Activated CD8-positive, alpha-beta memory T cell treated with anti-CD3 and anti-CD28 coated beads for 1 hour (primary cell): ENCODE measurements around the gene GTPBP4.
A peak's percentile ranks its signal among the peaks of the same experiment; 100 is the strongest.

ENCODE experiments used
- DNase-seq, 2 donors: peaks; one replicate each; pipeline ENCODE4 v3.0.0-alpha.2; 2020; ENCODE audit warnings: low read depth in 1 of 2; ENCODE audit errors: extremely low read depth in 1 of 2

The GTPBP4 gene

GRCh38 chr10:987870-988666, at the start of gene GTPBP4:
TSS of gene GTPBP4 (plus strand) at chr10:988434. CDS start at chr10:988480, 46 bp downstream.
- peak; percentile 95 to 96 for DNase-seq

DNA sequence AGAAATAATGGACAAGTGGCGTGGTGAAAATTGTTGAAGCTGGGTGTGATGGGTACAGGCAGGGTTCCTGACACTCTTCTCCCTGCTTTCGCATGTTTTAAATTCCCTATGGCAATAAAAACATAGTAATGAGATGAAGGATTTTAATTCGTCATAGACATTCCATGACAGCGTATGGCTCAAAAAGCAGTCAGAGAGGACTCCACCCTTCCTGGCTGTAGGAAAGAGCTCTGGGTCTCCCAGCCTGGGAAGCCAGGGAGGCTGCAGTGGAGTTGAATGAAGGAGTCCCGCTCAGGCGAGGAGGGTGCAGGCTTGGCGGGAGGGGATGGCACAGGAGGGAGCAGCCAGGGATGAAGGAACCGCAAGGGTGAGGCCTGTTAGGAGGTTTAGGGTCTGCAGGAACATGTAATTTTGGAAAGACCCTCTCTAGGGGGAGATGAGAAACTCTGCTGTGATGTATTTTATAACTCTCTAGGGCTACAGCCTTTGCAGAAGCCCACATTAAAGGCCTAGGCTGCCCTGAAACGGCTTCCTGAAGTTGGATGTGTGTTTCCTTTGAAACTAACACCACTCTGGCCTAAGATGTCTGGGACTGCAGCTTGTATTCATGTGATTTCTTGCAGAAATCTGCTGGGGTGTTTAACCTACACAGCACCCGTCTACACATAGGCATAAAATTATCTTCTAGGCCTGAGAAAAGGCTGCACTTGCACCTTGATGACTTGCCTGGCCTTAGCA, 49.1 kb upstream of the GTPBP4 start:
- DNase-seq, result no peak

GRCh38 chr10:943334-944033, 44.8 kb upstream of the GTPBP4 start:
- no peak for DNase-seq

DNA sequence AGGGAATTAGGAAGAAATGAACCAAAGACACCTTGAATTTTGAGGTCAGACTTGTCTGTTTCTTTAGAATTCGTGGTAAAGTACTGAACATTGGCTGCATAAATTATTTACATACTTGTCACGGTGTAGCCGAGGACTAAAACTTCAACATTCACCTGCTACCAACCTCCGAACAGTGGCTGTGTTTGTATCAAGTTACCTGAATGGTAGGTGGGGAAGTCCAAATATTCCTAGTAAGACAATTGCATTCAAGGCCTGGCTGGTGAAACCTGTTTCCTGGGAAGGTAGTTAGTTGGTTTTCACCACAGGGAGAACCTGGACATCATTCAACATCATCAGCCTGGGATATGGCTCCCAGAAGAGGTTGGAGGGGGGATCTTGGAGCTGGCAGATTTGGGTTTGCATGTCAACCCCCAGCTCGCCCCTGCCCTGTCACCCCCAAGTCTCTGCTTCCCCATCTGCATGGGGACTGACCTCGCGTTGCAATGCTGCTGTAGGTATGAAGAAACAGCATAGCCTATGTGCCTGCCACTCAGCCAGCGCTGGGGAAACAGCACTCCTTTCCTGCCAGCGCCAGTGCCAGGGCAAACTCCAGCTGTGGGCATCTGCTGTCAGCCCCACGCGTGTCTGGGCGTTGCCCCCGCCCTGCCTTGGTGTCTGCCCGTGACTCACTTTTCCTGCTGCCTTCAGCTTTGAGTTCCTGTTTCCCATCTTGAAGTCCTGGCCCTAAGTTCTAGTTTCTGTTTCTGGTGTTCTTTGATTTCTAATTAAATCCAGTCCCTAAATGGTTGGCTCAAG, 44.0 kb upstream of the GTPBP4 start:
- no peak for DNase-seq

DNA sequence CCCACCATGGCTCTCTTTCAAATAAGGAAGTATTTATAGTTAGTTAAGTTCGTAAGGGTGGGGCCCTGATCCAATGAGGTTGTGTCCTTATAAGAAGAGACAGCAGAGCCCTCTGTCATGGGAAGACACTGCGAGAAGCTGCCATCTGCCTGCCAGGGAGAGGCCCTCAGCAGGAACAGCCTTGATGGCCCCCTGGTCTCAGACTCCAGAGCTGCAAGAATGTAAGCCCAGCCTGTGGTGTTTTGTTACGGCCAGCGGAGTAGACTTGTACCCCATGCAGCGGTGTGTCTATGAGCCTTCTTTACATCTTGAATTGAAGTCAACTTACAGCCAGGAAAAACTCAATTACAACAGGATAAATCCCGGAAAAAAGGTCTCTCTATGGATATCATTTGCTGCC, 42.5 kb upstream of the GTPBP4 start:
- no peak for DNase-seq

DNA sequence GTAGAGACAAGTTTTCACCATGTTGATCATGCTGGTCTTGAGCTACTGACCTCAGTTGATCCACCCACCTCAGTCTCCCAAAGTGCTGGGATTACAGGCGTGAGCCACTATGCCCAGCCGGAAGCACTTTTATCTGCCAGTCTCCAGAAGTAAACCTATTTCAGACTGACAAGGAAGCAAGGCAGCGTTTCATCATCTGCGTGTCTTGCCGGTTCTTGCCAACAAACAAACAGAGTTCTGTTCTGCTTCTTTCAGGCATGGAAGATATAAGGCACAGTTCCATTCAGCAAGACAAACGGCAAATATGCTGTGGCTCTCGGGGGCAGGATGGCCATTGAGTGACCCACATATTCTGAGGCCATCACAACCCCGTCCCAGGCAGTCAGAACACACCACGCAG, 41.2 kb upstream of the GTPBP4 start:
- DNase-seq, result no peak

DNA sequence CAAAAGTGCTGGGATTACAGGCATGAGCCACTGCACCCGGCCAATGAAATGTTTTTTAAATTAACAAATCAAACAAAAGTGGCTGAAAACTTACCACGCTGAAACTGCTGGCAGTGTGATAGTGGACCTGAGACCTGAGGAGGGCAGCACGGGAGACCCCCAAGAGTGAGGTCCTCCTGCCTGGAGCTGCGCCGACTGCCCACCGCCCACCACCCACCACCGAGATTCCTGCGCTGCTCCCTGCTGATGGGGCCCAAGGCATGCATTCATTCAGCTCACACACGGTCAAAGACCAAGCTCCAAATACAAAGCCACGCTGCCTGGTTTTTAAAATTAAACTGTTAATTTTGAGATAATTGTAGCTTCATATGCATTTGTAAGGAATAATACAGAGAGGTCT, 40.4 kb upstream of the GTPBP4 start:
- DNase-seq, result no peak

DNA sequence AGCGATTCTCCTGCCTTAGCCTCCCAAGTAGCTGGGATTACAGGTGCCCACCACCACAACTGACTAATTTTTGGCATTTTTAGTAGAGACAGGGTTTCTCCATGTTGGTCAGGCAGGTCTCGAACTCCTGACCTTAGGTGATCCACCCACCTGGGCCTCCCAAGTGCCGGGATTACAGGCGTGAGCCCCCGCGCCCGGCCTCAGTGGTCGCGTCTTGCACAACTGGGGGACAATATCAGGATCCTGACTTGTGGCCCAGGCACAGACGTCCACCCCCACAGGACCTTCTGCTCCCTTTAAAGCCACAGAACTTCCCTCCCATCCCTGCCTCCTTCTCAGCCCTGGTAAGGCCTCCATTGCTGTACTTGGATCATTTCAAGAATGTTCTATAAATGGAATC, 39.9 kb upstream of the GTPBP4 start:
- no peak for DNase-seq

DNA sequence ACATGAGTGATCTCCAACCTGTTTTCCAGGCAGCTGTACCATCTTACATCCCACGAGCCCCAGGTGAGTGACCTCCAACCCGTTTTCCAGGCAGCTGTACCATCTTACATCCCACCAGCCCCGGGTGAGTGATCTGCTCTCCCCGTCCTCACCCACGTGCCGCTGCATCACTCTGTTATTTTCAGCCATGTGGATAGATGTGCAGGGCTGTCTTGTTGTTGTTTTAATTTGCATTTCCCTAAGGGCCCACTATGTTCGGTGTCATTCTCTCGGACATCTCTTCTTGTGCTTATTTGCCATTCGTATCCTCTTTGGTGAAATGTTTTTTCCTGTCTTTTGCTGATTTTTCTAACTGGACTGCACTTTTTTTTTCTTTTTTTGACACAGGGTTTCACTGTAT, 38.8 kb upstream of the GTPBP4 start:
- DNase-seq, result no peak

GRCh38 chr10:953836-954235, 34.4 kb upstream of the GTPBP4 start:
- no peak for DNase-seq

GRCh38 chr10:954396-954795, 33.8 kb upstream of the GTPBP4 start:
- DNase-seq, result no peak

DNA sequence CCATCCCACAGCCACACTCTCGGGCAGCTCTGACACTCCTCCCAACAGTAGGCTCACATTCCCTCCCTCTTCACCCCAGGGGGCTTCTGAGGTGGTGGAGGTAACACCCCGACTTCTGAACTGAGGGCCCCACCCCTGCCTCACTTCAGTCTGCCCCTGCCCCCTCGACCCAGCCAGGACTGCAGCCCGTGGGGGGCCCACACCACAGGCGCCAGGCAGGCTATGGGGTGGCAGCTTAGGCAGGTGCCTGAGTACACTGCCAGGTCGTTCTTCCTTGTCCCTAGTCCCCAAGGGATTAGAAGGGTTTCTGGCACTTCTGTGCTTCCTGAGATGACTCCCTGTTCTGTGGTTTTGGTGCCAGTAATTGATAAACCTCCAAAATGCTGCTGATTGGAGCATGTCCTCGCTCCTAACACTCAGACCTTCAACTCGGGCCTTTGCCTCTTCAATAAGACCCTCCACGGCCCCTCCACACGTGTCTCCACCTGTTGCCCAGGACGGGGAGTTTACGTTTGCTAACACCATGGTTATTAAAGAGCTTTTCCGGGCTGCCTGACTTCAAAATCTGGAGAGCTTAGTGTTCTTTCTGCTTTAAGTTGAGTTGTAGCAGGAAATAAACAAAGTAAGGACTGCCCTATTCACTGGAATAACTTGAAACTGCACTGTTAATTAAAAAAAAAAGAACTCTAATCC, 33.0 kb upstream of the GTPBP4 start:
- DNase-seq, result no peak

- no peak for DNase-seq
Measured at GRCh38 chr10:955820-956217, 32.4 kb upstream of the GTPBP4 start.

- no peak for DNase-seq
Measured at GRCh38 chr10:958106-958505, 30.1 kb upstream of the GTPBP4 start.

DNA sequence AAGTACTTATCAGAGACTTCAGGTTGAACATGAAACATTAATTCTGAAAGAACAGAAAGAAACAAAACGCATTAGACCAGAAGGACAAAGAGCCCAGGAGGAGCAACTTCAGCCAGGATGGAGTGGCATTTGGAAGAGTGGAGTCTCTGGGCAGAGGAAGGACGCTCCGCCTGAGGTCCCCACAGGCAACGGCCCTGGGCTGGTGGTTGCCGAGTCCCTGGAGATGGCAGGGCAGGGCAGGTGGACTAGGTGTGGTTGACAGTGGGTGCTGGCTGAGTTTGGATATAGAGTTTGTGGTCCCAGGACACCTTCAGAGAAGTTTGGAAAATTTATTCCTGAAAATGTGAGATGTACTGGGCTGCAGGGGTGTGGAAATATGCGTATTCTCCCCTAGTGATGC, 29.4 kb upstream of the GTPBP4 start:
- no peak for DNase-seq

- no peak for DNase-seq
Measured at GRCh38 chr10:962342-962741, 25.9 kb upstream of the GTPBP4 start.

DNA sequence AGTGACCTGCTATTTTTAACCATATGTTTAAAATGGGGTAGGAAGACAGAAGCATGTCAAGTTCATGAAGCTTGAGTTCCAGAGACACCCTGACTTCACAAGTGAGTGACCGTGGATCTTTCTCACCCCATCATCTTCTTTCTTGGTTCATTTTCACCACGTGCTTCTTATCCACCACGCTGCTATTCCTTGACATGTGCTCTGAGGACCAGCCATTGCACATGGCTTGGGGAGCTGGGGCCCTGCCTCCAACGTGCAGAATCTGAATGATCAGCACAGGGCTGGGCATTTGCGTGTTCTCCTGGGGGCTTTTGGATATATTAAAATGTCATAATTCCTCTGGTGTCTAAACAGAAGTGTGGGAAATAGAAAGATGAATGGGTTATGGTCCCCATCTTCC, 25.0 kb upstream of the GTPBP4 start:
- no peak for DNase-seq

GRCh38 chr10:963655-964054, 24.6 kb upstream of the GTPBP4 start:
- DNase-seq, result no peak

GRCh38 chr10:964321-964987, 23.8 kb upstream of the GTPBP4 start:
- DNase-seq, result no peak

DNA sequence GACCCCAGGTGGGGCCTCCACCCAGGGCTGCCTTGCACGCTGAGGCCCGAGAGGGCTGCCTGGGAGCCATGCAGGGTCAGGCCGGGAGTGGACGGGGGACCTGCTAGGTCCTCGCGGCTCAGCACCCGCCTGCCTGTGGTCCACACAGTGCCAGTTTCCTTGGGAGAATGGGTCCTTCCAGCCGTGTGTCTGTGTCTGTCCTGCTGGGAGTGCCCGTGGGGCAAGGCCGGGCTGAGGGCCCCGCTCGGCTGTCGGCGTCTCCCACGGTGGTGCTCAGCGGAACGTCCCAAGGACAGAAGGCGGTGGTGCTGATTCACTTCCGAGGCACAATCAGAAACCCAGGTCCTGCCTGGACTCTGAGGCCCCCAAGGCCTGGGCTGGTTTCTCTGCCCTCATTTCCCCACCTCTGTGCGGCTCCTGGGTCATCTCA, 23.2 kb upstream of the GTPBP4 start:
- no peak for DNase-seq
